HG02798 (cell line): ENCODE results near the gene MLLT3.
A peak's percentile ranks its signal among the peaks of the same experiment; 100 is the strongest.

ENCODE experiments used
- ATAC-seq: cut with Tn5 transposase; IDR thresholded peaks from one replicate; pipeline ENCODE4 v1.9.1; 2021; ENCODE audit warnings: mild to moderate bottlenecking; ENCODE audit not compliant: unreplicated experiment, poor library complexity

Gene MLLT3

DNA sequence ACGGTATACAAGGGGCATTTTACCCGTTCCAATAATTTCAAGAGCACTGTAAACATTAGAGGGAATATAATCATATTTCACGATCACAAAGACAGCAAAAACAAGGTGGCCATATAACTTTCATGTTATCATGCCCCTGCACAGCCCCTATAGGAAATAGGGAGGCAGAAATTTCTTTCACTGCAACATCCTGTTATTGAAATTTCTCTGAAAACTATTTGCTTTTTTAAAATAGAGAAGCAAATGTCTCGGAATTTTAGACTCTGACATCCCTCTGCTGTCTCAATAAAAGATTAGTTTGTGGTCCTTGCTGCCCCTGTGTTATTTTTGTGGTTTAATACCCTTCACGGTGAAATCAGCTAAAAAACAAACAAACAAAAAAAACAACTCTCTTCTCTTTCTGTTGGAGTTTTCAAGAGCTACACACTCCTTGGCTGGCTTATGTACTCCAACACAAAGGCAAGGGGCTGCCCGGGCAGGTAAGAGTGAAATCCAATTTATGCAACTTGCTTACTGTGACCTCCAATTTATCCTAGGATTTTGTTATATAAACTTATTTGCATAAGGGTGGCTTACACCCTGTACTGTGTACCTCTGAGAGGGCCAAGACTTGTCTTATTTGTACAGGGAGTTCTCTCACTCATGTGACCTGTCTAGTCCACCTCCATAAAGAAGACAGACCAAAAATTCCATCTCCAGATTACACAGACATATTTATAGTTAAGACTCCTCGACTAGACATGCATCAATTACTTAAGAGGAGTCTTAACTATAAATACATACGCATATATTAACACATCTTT lies 223.6 kb downstream of the MLLT3 start:
- ATAC-seq = no peak

DNA sequence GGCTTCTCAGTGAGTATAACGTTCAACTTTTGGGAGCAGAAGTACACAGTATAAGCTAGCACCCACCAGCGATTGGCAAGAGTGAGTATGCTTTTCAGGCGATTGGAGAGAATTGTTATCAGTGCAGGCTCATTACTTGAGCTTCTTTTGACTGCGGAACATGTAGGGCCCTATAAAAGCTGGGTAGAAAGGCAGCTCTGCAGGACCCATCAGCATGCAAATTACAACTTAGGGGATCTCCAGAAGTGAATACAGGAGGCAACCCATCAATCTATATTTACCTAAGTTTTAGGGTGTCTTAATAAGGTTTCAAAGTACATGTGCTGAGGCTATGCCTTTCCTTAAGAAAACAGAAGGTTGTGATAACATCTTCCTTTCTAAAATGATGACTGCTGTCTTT lies 225.0 kb downstream of the MLLT3 start:
- ATAC-seq = peak; percentile 60

DNA sequence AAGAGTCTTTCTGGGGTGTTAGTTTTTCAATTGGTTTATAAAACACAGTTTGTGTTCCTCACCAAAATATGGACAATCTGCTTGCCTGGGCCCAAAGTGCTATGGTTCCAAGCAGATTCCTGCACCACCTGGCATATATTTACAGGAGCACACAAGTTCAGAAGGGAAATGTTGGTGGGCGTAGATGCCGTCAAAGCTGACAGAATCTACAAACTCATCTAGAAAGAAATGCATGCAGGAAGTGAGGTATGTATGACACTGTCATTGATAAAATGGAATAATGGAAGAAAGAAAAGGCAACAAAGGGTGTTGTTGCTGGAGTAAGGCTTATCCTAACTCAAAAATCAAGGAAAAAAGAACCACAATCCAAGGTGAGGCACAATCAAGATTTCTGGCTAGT lies 225.8 kb downstream of the MLLT3 start:
- ATAC-seq = no peak

DNA sequence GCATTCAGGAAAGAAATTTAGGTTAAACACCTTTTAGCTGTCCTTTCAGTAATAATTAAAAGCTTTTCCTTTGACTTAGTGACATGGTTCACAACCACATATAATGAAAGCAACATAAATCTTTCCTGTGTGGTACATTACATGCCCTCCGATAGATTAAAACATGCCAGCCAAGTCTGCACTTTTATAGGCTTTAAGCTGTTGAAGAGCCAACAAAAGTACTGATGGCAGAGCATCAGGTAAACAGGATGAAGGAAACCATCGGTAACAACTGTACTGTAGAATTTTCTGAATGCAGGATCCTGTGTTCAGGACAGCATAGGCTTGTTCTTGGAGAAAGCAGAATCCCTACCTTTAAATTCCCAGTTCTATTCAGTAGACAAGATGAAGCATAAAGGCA lies 226.6 kb downstream of the MLLT3 start:
- no peak for ATAC-seq

DNA sequence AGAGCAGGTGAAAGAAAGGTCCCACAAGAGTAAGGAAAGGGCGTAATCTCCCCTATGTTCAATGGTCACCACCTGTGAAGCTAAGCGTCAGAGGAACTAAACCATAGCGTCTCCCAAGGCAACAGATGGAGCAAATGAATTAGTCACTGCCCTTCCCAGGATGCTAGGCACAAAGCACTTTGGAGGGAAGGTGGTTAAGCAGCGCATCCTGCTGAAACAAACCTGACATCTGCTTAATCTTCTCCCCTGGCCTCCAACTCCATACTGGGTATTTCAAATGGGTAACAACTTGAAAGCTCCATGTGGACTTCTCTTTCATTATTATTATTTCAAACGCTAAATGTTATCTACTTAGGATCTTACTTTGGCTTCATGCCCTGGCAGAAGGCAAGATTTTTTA lies 227.3 kb downstream of the MLLT3 start:
- ATAC-seq = no peak

DNA sequence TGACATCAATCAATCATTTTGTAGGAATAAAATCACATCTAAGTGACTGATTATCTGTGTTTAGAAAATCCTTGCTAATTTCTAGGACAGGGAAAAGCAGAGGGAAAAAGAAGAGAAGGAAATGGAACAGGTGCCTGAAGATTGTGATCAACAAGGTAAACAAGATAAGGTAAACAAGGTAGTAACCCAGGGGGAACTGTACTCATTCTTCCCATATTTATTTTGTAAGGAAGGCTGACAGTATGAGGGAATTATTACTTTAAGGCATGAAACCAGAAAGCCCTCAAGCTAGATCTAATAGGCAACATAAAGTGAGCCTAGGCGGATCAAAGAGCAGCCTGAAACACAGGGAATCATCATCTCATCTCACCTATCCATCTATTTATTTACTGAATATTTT lies 231.1 kb downstream of the MLLT3 start:
- ATAC-seq = no peak

DNA sequence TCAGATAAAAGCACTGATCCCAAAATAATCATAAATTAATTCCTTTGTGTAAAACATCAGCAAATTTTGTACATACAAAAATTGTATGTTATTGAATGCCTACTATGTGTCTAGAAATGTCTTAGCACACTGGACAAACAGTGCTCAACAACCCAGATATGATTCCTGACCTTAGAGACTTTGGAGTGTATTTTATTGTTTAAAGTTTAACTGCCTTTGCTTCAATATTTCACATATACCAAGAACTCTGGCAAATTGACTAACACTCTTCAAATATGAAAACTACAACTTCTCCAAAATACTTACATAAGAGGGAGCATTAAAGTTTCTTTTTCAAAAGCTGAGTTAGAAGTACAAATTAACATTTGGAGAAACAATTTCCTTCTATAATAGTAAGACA lies 231.9 kb downstream of the MLLT3 start:
- ATAC-seq = no peak

DNA sequence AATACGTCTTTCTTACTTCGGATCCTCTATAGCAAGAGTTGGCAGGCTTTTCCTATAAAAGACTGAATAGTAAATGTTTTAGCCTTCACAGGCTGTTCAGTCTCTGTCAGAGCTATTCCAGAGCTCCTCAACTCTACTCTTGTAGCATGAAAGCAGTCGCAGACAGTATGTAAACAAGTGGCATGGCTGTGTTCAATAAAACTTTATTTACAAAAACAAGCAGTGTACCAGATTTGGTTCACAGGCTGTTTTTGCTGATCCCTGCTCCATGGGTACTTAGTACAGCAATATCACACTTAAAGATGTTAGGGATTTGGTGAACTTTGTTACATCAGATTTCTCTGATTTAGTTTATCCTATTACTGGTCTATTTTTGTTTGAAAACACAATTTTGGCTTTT lies 235.2 kb downstream of the MLLT3 start:
- ATAC-seq = no peak

DNA sequence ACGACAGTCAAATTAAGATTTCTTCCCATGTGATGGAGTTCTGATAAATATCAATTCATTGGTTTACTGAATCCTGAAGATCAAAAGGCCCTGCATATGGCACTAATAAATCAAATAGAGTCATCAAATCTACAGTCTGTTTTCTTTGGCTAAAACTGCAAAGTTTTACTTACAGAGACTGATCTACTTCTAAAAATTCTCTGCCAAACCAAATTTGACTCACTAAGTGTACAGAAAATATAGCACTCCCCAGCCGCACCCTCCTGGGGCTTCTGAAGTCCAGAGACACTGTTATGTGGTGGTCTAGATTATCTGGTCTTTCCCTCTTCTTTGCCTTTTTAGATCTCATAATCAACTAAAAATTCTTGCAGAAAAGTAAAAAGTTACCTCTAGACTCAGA lies 237.7 kb downstream of the MLLT3 start:
- ATAC-seq = no peak

DNA sequence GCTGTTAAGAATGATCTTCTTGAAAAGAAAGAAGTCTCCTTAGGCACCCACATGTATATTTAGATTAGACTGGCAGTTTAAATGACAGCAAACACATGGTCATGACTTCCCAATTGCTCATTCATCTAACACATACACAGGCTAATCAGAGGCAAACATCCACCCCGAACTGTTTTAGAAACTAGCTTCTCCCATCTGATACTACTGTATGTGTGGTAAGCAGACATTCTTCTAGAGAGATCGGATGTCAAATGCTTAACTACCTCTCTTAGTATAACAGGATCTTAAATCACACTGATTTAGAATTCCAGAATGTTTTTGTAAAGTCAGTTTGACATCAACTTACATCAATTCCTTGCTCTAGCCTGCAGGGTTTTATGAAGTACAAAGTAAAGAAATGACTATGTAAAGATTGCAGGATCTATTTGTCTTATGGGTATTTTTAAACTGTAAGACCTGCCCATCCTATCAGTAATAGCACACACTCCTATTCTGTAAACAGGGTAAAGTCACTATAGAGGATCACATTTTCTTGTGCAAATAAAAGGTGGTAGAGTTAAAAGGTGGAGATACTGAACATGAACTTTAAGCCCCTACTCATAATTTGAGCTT lies 239.7 kb downstream of the MLLT3 start:
- ATAC-seq = peak; percentile 45

DNA sequence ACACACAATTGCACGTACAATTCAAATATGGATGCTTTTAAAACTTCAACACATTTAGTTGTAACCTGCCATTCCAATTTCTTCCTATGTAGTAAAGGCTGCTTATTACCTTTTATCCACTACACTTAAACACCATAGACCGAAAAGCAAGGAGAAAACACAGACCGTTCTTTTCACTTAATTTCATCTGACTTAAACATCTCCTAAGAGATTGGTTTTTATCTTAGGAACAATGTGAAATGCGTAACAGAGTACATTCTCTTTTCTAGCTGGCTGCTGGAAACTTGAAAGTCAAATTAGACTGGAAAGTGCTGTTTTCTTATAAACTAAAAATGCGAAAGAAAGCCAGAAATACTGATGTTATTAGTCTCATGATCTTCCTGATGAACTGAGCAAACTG lies 241.8 kb downstream of the MLLT3 start:
- ATAC-seq = no peak

DNA sequence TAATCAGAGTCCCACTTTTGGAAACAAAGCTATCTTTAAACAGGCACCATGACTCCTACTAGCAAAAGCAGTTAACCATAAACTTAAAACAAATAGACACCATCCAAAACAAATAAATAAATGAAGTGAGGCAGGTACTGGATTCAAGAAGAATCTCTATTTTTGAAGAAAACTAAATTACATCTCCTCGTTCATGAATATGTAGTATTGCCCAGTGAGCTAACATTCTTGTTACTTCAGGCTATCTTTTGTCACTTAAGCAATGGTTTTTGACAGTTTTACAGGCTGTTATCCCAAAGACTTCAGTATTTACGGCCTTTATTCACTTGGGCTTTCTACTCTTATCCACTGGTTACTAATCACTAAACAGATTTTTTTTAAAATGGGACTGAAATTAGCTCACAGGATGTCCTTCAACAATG lies 242.5 kb downstream of the MLLT3 start:
- ATAC-seq = no peak

DNA sequence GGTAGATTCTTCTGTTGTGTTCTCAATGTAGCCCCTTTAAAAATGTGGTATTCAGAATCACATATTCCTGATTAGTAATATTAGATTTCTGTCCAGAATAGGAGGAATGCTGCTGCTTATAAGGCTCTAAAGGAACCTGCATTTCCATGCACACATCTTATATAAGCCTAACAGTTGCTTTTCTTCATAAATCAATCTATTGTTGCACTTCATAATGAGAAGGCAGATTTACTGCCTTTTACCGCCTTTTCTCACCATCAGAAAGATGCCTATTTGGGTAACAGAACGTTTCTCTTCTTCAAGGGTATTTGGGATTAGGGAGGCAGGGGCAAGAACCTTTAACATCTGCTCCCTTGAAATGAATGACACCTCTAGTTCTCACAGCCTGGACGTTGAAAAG lies 243.4 kb downstream of the MLLT3 start:
- no peak for ATAC-seq

DNA sequence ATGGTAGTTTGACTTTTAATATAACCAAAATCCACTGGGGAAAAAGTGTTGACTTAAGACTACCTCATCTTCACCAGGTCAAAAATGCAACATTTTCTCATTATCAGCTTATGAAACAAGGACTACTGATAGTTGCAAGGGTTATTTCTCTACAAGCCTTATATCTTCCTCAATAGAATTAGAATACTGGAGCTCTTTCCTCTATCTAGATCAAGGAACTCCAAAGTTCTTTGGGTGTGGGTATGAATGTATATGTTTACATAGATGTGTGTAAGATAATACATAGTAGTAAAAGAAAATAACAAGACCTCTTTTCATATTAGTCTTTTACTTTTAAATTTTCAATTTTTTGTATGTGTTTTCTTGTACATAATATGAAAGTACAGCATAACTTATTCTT lies 244.5 kb downstream of the MLLT3 start:
- no peak for ATAC-seq

DNA sequence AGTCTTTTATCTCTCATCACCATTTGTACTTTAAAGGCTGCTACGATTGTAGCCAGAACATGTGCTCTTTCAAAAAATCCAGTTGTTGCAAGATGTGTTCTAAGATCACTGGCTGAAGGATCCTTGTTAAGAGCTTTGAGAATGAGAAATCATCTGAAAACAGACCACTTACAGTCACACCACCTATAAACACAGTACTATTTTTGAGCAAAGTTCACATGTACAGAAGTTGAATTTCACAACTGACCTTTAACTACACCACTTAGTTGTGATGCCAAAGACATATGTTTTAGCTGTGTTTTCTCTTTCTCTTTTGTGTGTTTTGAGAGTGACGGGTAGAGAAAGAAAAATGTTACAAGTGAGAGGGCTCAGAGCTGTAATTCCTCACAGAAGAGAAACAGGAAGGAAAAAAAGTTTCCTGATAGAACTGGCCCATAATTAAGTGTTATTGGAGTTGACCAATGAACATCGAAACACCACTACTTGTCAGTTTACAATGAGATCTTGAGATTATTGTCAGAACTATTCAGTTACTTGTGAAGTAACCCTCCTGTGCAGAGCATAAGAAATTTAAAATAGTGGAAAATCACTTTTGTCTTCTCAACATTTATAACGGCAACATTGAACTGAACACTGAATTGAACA lies 245.4 kb downstream of the MLLT3 start:
- ATAC-seq = peak; percentile 62

DNA sequence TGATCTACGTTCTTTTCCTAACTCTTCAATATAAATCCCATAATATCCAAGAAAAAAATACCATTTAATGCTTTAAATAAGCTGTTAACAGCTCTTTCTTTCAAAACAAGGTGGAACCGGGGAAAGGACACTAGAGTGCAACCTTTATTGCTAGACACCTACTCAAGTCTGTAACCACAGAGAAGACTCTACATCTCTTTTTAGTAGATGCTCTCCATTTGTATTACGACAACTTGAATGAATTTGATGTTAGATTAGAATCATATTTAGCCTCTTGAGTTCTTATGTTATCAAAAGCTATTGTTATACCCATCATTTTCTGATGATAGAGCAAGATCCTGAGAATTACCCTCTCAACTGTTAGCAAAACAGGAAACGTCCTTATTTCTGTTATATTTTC lies 246.3 kb downstream of the MLLT3 start:
- no peak for ATAC-seq

DNA sequence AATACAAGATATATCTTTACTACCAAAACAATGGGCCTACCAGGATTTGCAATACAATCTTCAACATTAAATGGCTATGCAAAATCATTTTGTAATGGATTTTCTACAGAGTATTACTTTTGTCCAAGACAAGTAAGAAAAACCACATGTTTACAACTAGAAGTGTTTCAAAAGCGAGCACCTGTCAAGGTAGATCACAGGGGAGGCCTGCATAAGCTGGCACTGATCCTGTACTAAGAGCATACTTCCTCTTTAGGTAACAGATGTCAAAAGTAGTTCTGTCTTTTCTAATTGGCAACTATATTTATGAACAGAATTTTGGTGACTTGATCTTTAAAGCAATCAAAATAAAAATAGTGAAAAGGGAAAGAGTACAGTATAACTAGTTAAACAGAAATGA lies 249.0 kb downstream of the MLLT3 start:
- peak; percentile 47 for ATAC-seq

DNA sequence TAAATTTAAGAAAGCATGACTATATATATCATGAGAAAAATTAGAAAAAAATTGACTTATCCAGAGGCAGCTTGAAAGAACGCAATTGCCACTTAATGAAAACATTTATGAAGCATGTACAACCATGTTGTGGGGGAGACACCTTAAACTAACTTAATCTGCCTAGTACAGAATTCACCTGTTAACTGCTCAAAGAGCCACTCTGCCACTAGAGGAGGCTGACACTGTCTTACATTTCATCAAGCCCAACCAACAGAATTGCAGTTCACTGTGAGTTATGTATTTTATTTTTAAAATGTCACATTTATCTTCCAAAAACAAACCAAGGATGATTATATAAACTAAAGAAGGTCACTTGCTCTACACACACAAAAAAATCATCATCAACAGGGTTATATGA lies 252.9 kb downstream of the MLLT3 start:
- no peak for ATAC-seq

DNA sequence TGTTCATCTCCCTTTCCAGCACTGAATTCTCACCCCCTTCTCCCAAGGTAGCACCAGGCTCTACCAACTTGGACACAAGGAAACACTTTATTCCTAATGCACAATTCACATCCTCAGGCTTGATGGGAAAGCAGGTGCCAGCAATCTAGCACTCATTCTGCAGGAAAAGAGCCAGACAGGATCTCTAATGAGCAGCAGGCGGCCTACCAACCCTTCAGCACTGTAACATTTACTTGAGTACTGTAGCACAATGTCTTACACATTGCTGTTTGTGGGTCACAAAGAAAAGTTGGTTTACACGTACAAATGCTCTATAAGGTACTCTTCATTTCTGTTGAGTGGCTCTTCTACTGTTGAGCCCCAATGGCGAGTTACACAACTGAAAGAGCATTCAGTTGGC lies 254.4 kb downstream of the MLLT3 start:
- no peak for ATAC-seq

DNA sequence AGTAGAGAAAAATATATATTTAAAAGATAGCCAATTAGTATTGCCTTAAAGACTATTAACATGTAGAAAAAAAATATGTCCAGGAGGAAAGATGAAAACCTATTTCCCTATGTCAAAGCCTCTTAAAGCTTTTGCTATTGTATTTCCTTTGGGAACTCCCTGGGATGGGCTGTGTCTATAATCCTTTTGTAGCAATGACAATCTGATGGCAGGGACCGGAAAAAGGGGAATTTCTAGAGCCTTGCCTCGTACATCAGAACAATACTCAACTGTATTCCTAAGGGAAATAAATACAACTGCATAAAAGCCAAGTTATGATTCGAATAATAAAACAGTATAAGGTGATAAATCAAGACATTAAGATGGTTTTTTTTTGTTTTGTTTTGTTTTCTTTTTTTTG lies 257.3 kb downstream of the MLLT3 start:
- ATAC-seq = no peak

DNA sequence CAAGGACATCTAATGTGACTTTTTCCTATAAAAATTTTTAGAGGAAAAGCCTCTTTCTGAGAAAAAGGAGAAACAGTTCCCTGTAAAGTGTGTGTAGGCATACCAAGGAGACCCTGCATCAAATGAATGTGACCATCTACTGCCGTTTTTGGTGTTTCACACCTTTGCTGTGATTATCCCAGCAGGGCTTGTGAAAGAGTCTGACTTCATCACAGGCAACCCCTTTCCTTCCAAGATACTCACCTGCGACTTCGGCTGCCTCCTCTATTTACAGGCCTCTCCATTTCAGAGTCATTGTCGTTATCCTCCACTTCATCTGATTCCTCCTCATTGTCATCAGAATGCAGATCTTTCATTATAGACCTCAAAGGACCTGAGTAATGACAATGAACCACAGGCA lies 259.1 kb downstream of the MLLT3 start:
- ATAC-seq = no peak
